Right kidney (tissue), 1 donor: Measurements from ENCODE around the gene TEC.

Source experiments
- DNase-seq: peaks from one replicate; pipeline ENCODE4 v3.0.0-alpha.2; 2016

TEC gene

GRCh38 chr4:48269861-48270522, 354 bp upstream of the TEC start:
- peak; percentile 77 for DNase-seq

- no peak for DNase-seq
Observed at GRCh38 chr4:48267574-48267973, 2.1 kb downstream of the TEC start.

- no peak for DNase-seq
Observed at GRCh38 chr4:48266781-48267180, 2.9 kb downstream of the TEC start.

GRCh38 chr4:48262926-48263325, 6.7 kb downstream of the TEC start:
- no peak for DNase-seq

GRCh38 chr4:48262484-48262883, 7.2 kb downstream of the TEC start:
- DNase-seq = no peak

GRCh38 chr4:48261281-48261680, 8.4 kb downstream of the TEC start:
- DNase-seq = no peak

GRCh38 chr4:48259748-48260147, 9.9 kb downstream of the TEC start:
- no peak for DNase-seq

GRCh38 chr4:48258845-48259397, 10.7 kb downstream of the TEC start:
- no peak for DNase-seq

GRCh38 chr4:48255959-48256342, 13.7 kb downstream of the TEC start:
- DNase-seq = no peak

- no peak for DNase-seq
Observed at GRCh38 chr4:48255072-48255958, 14.3 kb downstream of the TEC start.

GRCh38 chr4:48254381-48255071, 15.1 kb downstream of the TEC start:
- no peak for DNase-seq

- no peak for DNase-seq
Observed at GRCh38 chr4:48252313-48252712, 17.3 kb downstream of the TEC start.

- DNase-seq = no peak
Observed at GRCh38 chr4:48250980-48251379, 18.7 kb downstream of the TEC start.

GRCh38 chr4:48250343-48250742, 19.3 kb downstream of the TEC start:
- DNase-seq = no peak

GRCh38 chr4:48249378-48249777, 20.3 kb downstream of the TEC start:
- DNase-seq = no peak

GRCh38 chr4:48248559-48248953, 21.1 kb downstream of the TEC start:
- DNase-seq = no peak

- no peak for DNase-seq
Observed at GRCh38 chr4:48247878-48248558, 21.6 kb downstream of the TEC start.

- no peak for DNase-seq
Observed at GRCh38 chr4:48247142-48247877, 22.3 kb downstream of the TEC start.

- DNase-seq = no peak
Observed at GRCh38 chr4:48244665-48245064, 25.0 kb downstream of the TEC start.

GRCh38 chr4:48243887-48244286, 25.8 kb downstream of the TEC start:
- no peak for DNase-seq

GRCh38 chr4:48243429-48243828, 26.2 kb downstream of the TEC start:
- DNase-seq = no peak
